Neuronal stem cell (in vitro differentiated cells): ENCODE results near the gene PRR33.

Experiments used
- DNase-seq: peaks from one replicate; pipeline ENCODE4 v3.0.0-alpha.2; 2013; ENCODE audit warnings: low spot score
- H2AFZ ChIP-seq: one replicate; pipeline ENCODE4 v1.6.1; 2013; ENCODE audit warnings: mild to moderate bottlenecking, low read length, inconsistent platforms
- H2AK5ac ChIP-seq: 2 replicates; pipeline ENCODE4 v1.6.1; 2013; ENCODE audit warnings: low read depth, mild to moderate bottlenecking, inconsistent platforms, low read length, moderate library complexity, mixed read lengths
- H2BK120ac ChIP-seq: 2 replicates; pipeline ENCODE4 v1.6.1; 2013; ENCODE audit warnings: low read depth, mild to moderate bottlenecking, inconsistent platforms, low read length, moderate library complexity, mixed read lengths
- H2BK12ac ChIP-seq: one replicate; pipeline ENCODE4 v1.6.1; 2013; ENCODE audit warnings: low read length, inconsistent platforms
- H2BK15ac ChIP-seq: 2 replicates; pipeline ENCODE4 v1.6.1; 2013; ENCODE audit warnings: mild to moderate bottlenecking, low read length, inconsistent platforms, mixed read lengths
- H2BK5ac ChIP-seq: one replicate; pipeline ENCODE4 v1.6.1; 2013; ENCODE audit warnings: inconsistent platforms, mild to moderate bottlenecking, low read length, moderate library complexity
- H3K14ac ChIP-seq: one replicate; pipeline ENCODE4 v1.6.1; 2013; ENCODE audit warnings: low read length, inconsistent platforms
- H3K18ac ChIP-seq: 2 replicates; pipeline ENCODE4 v1.6.1; 2013; ENCODE audit warnings: low read length, inconsistent platforms
- H3K23ac ChIP-seq: 2 replicates; pipeline ENCODE4 v1.6.1; 2013; ENCODE audit warnings: low read depth, mild to moderate bottlenecking, mixed read lengths, low read length, inconsistent platforms; ENCODE audit not compliant: poor library complexity
- H3K27ac ChIP-seq: replicated peaks from 3 replicates; pipeline ENCODE4 v1.5.1; 2013; ENCODE audit warnings: low read length, inconsistent platforms
- H3K27me3 ChIP-seq, 3 experiments: 2 replicates each; pipeline ENCODE4 v1.6.1; 2013; ENCODE audit warnings: low read length in 3 of 3, mild to moderate bottlenecking in 2 of 3, inconsistent platforms in 1 of 3, low read depth in 1 of 3, mixed read lengths in 1 of 3, moderate library complexity in 1 of 3; ENCODE audit not compliant: control insufficient read depth in 3 of 3, insufficient read depth in 3 of 3
- H3K36me3 ChIP-seq, 2 donors: replicated peaks in 1 of 2; 2 replicates each; pipeline ENCODE4 v1.6.1; 2013; ENCODE audit warnings: low read length in 2 of 2; ENCODE audit not compliant: control insufficient read depth in 2 of 2, insufficient read depth in 2 of 2
- H3K4ac ChIP-seq: 2 replicates; pipeline ENCODE4 v1.6.1; 2013; ENCODE audit warnings: inconsistent platforms, mild to moderate bottlenecking, low read length, moderate library complexity
- H3K4me1 ChIP-seq, 2 donors: 1 replicate in 1 of 2; 2 replicates in 1 of 2; pipeline ENCODE4 v1.6.1; 2013; ENCODE audit warnings: low read length in 2 of 2, low read depth in 1 of 2; ENCODE audit not compliant: control insufficient read depth in 2 of 2, insufficient read depth in 1 of 2
- H3K4me2 ChIP-seq: one replicate; pipeline ENCODE4 v1.6.1; 2013; ENCODE audit warnings: mild to moderate bottlenecking, low read length, inconsistent platforms; ENCODE audit not compliant: insufficient read depth, poor library complexity, severe bottlenecking
- H3K4me3 ChIP-seq, 2 donors: 2 replicates each; pipeline ENCODE4 v1.5.1; 2013; ENCODE audit warnings: low read length in 2 of 2, mild to moderate bottlenecking in 2 of 2, inconsistent platforms in 1 of 2, moderate library complexity in 1 of 2
- H3K79me1 ChIP-seq: one replicate; pipeline ENCODE4 v1.6.1; 2013; ENCODE audit warnings: low read depth, mild to moderate bottlenecking, inconsistent platforms, low read length, moderate library complexity
- H3K9ac ChIP-seq: one replicate; pipeline ENCODE4 v1.6.1; 2013; ENCODE audit warnings: mild to moderate bottlenecking, low read depth, low read length, inconsistent platforms; ENCODE audit not compliant: poor library complexity
- H3K9me3 ChIP-seq, 2 donors: replicated peaks in 1 of 2; 2 replicates each; pipeline versions ENCODE3 to v1.6.1; 2013; ENCODE audit warnings: low read length in 2 of 2, mild to moderate bottlenecking in 2 of 2, inconsistent platforms in 1 of 2, low read depth in 1 of 2, mixed read lengths in 1 of 2, moderate library complexity in 1 of 2; ENCODE audit not compliant: control insufficient read depth in 2 of 2, insufficient read depth in 1 of 2
- H4K8ac ChIP-seq: one replicate; pipeline ENCODE4 v1.6.1; 2013; ENCODE audit warnings: low read depth, mild to moderate bottlenecking, inconsistent platforms, low read length, moderate library complexity
- H4K91ac ChIP-seq: one replicate; pipeline ENCODE4 v1.6.1; 2013; ENCODE audit warnings: low read length, low read depth, mild to moderate bottlenecking, inconsistent platforms; ENCODE audit not compliant: poor library complexity
- WGBS, 2 donors: extraction: QIAGEN DNeasy Blood & Tissue Kit; methylation state at CpG; one replicate each; pipeline ENCODE4 v1.1.7; 2013; ENCODE audit warnings: missing lambda C conversion rate in 2 of 2, mixed read lengths in 1 of 2; ENCODE audit not compliant: insufficient read length in 2 of 2, insufficient replicate concordance in 1 of 2; ENCODE audit errors: extremely low coverage in 2 of 2; 5-methylcytosine and 5-hydroxymethylcytosine counted together

The PRR33 gene

DNA sequence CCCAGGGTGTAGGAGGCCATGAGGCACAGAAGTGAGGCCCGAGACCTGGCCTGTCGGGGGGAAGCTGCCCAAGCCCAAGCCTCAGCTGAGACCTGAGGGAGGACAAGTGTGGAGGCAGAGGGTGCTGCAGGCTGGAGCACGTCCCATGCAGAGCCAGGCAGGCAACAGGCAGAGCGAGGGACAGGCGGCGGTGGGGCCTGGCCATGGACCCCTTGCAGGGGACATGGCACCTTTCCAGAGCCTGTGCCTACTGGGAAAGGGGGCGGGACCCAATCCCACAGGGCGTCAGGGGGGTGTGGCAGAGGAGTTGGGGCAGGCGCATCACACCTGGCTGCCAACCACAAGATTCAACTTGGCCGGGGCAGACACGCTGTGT lies 48.6 kb downstream of the PRR33 start:
- no peak for DNase-seq
- Histone ChIP-seq H3K4me2 (peak overlapping the region; percentile 18), H2AFZ (no peak overlapping the region), H3K4ac (no peak overlapping the region), H2BK12ac (no peak overlapping the region), H4K91ac (no peak overlapping the region), H3K27ac (no peak overlapping the region), H3K23ac (no peak overlapping the region), H3K18ac (peak overlapping the region; percentile 64), H3K36me3 (no peaks in the 10 kb centered on the region), H3K4me1 (peaks cover 0 to 5% of the 10 kb centered on the region in 2 donors), H3K9me3 (no peaks in the 10 kb centered on the region), H3K9ac (peak overlapping the region; percentile 77), H3K14ac (peak overlapping the region; percentile 94), H2AK5ac (peak overlapping the region; percentile 99), H4K8ac (peak overlapping the region; percentile 92), H2BK5ac (peak overlapping the region; percentile 66), H2BK15ac (no peak overlapping the region), H3K79me1 (no peaks in the 10 kb centered on the region), H2BK120ac (no peak overlapping the region), H3K4me3 (no peak overlapping the region), H3K27me3 (peaks cover 0 to 39% (median 0%) of the 10 kb centered on the region in 3 experiments)
- WGBS, 2 donors = no CpG with 5 or more reads among the region's 11 CpGs

DNA sequence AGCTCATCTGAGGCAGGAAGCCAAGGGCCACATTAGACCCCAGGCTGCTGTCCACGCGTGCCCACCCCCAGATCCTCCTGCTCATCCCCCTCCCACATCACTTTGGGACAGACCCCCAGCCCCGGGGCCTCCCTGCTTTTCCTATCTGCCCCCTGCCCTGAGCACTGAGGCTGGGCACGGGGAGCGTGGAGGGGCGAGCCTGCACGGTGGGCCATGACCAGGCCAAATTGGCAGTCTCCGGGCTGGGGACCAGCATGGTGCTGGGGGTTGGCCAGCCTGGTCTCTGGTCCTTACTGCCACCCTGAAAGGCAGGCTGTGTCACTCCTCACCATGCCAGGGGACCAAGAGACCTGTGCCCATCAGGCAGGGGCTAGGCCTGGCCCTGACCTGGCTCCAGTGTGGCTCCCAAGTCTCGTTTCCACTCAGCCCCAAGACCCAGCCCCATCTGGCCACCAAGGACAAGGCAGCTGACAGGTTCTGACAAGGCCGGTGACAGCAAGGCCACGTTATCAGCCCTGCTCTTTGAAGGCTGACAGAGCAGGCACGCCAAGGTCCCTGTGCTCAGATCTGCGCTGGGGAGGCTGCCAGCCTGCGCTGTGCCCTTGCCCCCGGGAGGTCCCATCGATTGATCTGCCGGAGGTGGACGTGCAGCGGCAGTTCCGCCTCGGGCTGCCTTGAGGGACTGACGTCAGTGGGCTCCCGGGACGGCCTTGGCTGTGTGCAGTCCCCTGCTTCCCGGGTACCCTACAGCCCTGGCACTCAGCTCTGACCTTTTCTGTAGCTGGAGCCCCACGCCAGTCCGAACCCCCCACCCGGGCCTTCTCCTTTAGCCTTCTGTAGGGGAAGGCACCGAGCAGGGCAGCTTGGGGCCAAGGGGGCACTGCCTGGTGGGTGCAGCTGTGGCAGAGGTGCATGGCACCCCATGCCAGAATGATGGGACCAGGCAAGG lies 49.3 kb downstream of the PRR33 start:
- H3K27me3 ChIP-seq = peaks cover 0 to 39% (median 0%) of the 10 kb centered on the region in 3 experiments
- WGBS, 2 donors = no CpG with 5 or more reads among the region's 29 CpGs
- H4K8ac ChIP-seq = peak overlapping the region; percentile 92
- no peaks in the 10 kb centered on the region for H3K9me3 ChIP-seq
- peak overlapping the region; percentile 18 for H3K4me2 ChIP-seq
- peaks cover 0 to 5% of the 10 kb centered on the region in 2 donors for H3K4me1 ChIP-seq
- H3K9ac ChIP-seq = peak overlapping the region; percentile 77
- no peaks in the 10 kb centered on the region for H3K79me1 ChIP-seq
- peak overlapping the region; percentile 75 for H2BK5ac ChIP-seq
- no peaks in the 10 kb centered on the region for H3K36me3 ChIP-seq
- H3K27ac ChIP-seq = no peak overlapping the region
- no peak for DNase-seq
- H3K4ac ChIP-seq = no peak overlapping the region
- H2AK5ac ChIP-seq = peak overlapping the region; percentile 99
- peak overlapping the region; percentile 85 for H4K91ac ChIP-seq
- no peak overlapping the region for H3K4me3 ChIP-seq
- H2BK120ac ChIP-seq = no peak overlapping the region
- no peak overlapping the region for H2AFZ ChIP-seq
- no peak overlapping the region for H2BK15ac ChIP-seq
- peak overlapping the region; percentile 80 for H3K18ac ChIP-seq
- H3K23ac ChIP-seq = peak overlapping the region; percentile 73
- no peak overlapping the region for H3K14ac ChIP-seq
- peak overlapping the region; percentile 41 for H2BK12ac ChIP-seq

DNA sequence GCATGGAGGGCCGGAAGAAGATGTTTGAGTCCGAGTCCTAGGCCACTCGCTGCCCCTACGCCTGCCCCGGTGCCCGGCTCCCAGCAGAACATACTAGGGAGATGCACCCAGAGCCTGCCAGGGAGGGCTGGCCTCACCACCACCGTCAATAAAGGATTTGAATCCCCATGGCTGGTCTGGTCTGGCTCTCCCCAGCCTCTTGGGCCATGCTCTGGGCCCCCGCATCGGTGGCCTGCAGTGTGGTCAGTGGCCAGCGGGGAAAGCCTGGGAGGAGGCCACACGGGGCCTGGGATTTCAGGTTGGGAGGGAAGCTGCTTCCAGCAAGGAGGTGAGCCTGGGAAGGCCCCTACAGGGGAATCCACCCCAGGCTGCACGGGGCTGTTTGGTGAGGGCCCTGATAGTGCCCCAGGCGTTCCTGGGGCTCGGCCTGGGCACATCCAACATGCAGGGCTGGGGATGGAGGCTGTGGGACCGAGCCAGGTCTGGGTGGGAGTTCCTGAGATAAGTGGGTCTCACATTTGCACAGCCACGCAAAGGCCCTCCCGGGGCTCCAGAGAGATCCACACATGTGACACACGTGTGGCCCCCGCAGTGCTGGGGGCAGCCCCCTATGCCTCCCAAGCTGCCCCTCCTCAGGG lies 50.1 kb downstream of the PRR33 start:
- peaks cover 0 to 5% of the 10 kb centered on the region in 2 donors for H3K4me1 ChIP-seq
- no CpG with 5 or more reads among the region's 19 CpGs for WGBS, 2 donors

More for the DNA sequence above, 50.1 kb downstream of the PRR33 start:
- Histone ChIP-seq H3K4ac (no peak overlapping the region), H3K14ac (no peak overlapping the region), H4K8ac (no peak overlapping the region), H2AK5ac (peak overlapping the region; percentile 99), H2AFZ (no peak overlapping the region), H3K4me2 (no peak overlapping the region), H2BK5ac (peak overlapping the region; percentile 75), H2BK120ac (no peak overlapping the region), H3K23ac (no peak overlapping the region), H3K4me3 (no peak overlapping the region), H3K18ac (peak overlapping the region; percentile 57), H3K79me1 (no peaks in the 10 kb centered on the region), H4K91ac (peak overlapping the region; percentile 85), H3K36me3 (no peaks in the 10 kb centered on the region), H3K9ac (no peak overlapping the region), H2BK15ac (peak overlapping the region; percentile 67), H2BK12ac (no peak overlapping the region), H3K27ac (no peak overlapping the region), H3K9me3 (no peaks in the 10 kb centered on the region), H3K27me3 (peaks cover 0 to 39% (median 0%) of the 10 kb centered on the region in 3 experiments)
- no peak for DNase-seq
